HepG2 (cell line): ENCODE results near the gene VPS4B. TPM values are rescaled to one million over a fixed set of nuclear protein-coding genes. Genes with fewer than 3 reads are reported as not detected.

Experiments used
- ARHGAP35 ChIP-seq: sonication (generic); formaldehyde crosslinking; IDR thresholded peaks from 2 replicates; pipeline ENCODE4 v1.9.0; 2022; ENCODE audit warnings: mild to moderate bottlenecking, inconsistent platforms, moderate library complexity, missing genetic modification reagents, borderline replicate concordance
- ASH2L ChIP-seq: fragments of 300-600, 200-600 bp; sonication (generic); IDR thresholded peaks from 2 replicates; pipeline ENCODE4 v1.7.0; 2017; ENCODE audit warnings: low read depth, mild to moderate bottlenecking, moderate library complexity, mixed read lengths, low read length; ENCODE audit not compliant: insufficient read length
- NR3C1 ChIP-seq: sonication (generic); formaldehyde crosslinking; IDR thresholded peaks from 2 replicates; pipeline ENCODE4 v1.4.0; 2020; ENCODE audit warnings: missing genetic modification reagents
- STAT6 ChIP-seq: sonication (generic); formaldehyde crosslinking; IDR thresholded peaks from 2 replicates; pipeline ENCODE4 v1.4.0; 2020; ENCODE audit warnings: missing genetic modification reagents, mild to moderate bottlenecking, borderline replicate concordance
- UBTF ChIP-seq: sonication (generic); formaldehyde crosslinking; IDR thresholded peaks from 2 replicates; pipeline ENCODE4 v1.4.0; 2020; ENCODE audit warnings: mild to moderate bottlenecking, missing genetic modification reagents
- ZFP90 ChIP-seq: sonication (generic); formaldehyde crosslinking; IDR thresholded peaks from 2 replicates; pipeline ENCODE4 v1.8.0; 2022; ENCODE audit warnings: missing genetic modification reagents, mild to moderate bottlenecking, inconsistent platforms, borderline replicate concordance
- polyA plus RNA-seq, 8 experiments: library from polyadenylated mRNA; depleted of rRNA in 3 of 8; stranded (reverse) in 7 of 8; unstranded in 1 of 8; fragments of >200 nt; fragmentation: Illumina TruSeq in 4 of 8; extraction: Trizol in 4 of 8; gene quantifications; 2 replicates each; pipeline versions ENCODE4 v1.2.1 to v1.2.3, GENCODE V29; 2011 to 2016; ENCODE audit warnings: low read depth in 4 of 8, missing spikeins in 1 of 8, mixed read lengths in 1 of 8; ENCODE audit not compliant: insufficient read depth in 1 of 8
- total RNA-seq, 5 experiments: library from RNA; depleted of rRNA; stranded (reverse); fragments of >200 nt; fragmentation: Illumina TruSeq; extraction: Trizol; gene quantifications; 2 replicates each; pipeline ENCODE4 v1.2.3, GENCODE V29; 2016; ENCODE audit warnings: low read depth in 1 of 5
- TF ChIP-seq, protein P1 (sequence below): IDR thresholded peaks from 2 replicates; pipeline ENCODE4 v1.6.1; 2016; ENCODE audit warnings: mild to moderate bottlenecking

VPS4B gene
- total and polyA plus RNA-seq, 2 of the 13 experiments (the other 11 are each of a cell fraction or from before 2014, with no cell fraction given), result 12.8 to 25.9 TPM

DNA sequence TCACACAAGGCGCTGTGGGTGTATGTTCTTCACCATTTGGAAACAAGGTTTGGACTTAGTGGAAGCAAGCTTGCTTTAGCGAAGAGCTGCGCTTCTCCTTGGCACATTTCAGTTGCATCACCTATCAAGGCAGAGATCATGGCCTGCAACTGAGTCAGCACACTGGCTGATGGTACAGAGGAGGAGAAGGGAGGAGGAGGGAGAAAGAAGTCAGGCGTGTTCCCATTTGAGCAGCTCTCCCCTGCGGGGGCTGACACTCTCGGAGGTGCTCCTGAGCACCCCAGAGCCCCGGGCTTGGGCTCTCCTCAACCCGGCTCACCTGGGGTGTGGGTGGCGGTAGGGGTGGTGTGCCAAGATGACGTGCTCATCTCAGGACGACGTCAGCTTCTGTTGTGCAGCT is 48.5 kb upstream of the VPS4B start (continued):
- TF ChIP-seq STAT6 (no peak), ZFP90 (no peak), ARHGAP35 (CRISPR knock-in tag) (no peak), ASH2L (no peak), UBTF (CRISPR knock-in tag) (no peak), NR3C1 (CRISPR knock-in tag) (no peak)
- TF ChIP-seq, protein P1, sequence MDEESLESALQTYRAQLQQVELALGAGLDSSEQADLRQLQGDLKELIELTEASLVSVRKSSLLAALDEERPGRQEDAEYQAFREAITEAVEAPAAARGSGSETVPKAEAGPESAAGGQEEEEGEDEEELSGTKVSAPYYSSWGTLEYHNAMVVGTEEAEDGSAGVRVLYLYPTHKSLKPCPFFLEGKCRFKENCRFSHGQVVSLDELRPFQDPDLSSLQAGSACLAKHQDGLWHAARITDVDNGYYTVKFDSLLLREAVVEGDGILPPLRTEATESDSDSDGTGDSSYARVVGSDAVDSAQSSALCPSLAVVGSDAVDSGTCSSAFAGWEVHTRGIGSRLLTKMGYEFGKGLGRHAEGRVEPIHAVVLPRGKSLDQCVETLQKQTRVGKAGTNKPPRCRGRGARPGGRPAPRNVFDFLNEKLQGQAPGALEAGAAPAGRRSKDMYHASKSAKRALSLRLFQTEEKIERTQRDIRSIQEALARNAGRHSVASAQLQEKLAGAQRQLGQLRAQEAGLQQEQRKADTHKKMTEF, result no peak
